GM18508 (cell line): Measurements from ENCODE around the gene HES5.

ENCODE experiments used
- ATAC-seq: cut with Tn5 transposase; IDR thresholded peaks from one replicate; pipeline ENCODE4 v1.9.1; 2021; ENCODE audit warnings: moderate number of reproducible peaks; ENCODE audit not compliant: insufficient read depth, unreplicated experiment

Gene HES5

DNA sequence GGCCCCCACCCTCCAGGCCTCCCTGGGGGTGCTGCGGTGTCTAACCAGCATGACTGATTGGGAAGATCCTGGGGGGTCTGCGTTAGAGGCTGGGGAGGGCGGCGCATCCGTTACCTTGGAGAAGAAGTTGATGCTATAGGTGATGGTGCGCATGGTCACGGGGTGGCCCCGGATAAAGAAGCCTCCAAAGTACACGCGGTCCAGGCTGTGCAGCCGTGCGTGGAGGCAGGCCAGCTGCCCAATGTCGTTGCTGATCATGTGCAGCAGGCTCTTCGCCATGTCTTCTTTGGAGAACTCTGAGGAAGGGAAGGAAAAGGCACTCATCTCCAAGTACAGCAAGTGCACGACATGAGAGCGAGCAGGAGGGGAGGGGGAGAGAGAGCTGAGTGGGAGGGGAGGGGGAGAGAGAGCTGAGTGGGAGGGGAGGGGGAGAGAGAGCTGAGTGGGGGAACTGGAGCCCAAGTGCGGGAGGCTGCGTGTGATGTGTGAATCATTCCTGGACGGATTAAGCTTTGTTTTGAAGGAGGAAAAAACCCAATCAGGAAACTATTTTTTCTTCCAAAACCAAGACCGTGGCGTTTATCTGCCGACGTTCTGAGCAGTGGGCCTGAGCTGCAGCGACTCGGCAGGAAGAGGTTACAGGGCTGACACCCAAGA lies 10.9 kb downstream of the HES5 start:
- no peak for ATAC-seq

DNA sequence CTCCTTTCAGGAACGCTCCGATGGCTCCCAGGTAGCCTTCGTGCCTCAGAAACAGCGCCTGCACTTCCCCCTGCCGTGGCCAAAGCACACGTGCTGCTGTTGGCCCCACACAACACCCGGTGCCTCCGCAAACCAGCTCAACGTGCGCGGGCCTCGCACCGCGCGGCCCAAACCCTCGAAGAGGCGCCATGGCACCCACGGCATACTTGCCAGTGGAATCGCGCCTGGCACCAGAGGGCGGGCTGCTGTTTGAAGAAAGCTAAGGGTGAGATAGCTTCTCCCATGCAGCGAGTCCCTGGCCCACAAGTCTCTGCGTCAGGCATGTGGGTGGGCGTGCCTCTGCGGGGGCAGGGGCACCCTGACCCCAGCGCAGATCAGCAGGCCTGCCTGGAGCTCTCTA lies 11.5 kb downstream of the HES5 start:
- no peak for ATAC-seq

DNA sequence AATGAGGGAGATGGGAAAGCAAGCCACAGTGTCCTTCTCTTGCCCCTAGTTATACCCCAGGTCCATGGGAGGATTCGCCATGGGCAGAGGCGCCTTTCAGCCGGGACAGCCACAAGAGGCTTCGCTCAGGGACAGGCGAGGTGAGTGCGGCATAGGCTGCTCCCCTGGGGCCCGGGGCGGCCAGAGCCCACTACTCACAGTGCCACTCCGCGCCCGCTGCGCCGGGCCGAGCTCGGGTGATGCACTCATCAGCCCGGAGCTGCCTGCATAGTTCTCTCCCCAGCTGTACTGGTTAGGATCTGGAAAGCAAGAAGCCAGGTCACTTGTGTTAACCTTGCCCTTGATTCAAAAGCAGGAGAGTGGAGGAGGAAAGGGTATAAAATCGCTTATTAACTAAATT lies 12.1 kb downstream of the HES5 start:
- ATAC-seq = no peak

DNA sequence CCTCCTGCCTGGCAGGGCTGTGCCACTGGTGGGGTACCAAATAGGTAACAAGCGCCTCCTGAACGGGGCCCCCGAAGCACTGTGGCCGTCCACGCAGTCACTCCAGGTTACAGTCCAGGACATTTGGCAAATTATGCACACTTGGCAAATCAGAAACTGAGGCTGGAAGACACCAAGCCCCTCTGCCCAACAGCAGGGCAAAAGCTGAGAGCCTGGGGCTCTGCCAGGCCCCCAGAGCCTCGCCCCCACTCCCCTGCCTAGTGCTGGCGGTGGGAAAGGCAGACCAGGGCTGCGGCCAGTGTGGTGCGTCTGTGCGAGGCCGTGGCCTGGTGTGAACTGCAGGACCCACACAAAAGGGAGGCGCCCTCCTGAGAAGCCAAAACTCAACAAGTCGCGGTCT lies 13.1 kb downstream of the HES5 start:
- no peak for ATAC-seq

DNA sequence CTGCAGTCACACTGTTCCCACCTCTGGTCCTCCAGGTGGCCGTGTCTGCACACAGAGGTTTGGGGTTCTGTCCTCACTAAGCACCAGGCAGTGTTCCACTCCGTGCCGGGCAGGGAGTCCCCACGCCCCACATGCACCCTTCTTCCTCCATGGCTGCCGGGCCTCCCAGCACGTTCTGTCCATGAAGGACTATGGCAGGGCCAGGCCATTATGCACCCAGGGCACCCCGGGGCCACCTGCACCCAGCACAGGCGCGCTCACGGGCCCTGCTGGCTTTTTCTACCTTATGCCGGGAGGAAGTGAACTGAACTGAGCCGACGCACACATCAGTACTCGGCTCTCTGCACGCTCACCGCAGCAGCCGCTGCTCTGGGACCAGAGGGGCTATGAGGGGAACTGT lies 13.9 kb downstream of the HES5 start:
- ATAC-seq = no peak

DNA sequence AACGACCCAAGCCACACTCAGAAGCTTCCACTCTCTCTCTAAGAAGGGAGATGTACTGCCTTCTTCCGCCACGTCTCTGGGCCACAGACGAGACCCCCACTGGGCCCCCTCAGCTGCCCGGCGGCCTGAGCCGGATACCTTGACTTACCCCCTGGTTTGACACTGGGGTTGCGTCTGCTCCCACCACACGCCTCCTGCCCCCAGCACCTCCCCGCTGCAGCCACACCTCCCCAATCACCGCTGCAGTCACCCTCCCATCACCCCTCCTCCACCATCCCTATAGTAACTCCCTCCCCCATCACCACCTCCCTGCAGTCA lies 14.3 kb downstream of the HES5 start:
- ATAC-seq = no peak

DNA sequence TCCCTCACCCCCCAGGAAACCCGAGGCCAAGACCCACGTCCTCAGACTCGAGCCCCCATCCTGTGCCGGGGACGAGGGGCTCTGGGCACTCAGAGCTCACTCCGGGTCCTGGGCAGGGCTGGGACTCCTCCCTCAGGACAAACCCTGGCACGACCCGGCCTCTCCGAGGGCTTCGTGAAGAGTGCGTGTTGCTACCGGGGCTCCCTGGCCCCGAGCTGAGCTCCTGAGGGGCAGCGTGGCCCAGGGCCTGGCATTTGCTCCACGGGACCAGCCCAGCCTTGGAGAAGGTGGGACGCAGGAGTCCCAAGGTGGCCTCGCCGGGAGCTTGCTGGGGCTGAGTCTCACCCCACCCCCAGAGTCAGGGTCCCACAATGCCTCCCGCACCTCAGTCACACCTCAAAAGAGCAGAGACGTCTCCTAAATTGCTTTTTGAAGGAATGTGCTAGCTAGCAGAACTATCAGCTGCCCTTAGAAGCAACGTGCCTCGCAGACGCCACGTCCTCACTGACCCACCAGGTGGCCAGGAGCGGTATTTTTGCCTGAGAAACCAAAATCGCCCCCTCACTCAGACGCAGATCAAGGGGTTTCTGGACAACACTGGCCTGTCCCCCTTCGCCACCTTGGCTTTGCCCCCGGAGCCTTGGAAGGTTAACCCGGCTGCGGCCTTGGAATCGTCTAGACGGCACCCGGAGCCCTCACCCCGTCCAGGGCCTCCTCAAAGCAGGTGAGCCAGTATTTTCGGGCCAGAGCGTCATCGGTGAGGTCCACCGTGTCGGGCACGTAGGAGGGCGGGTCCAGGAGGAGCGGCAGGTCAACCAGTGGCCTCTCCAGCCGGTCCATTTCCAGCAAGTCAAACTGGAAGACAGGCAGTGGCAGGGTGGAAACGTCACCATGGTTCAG lies 14.9 kb downstream of the HES5 start:
- no peak for ATAC-seq

DNA sequence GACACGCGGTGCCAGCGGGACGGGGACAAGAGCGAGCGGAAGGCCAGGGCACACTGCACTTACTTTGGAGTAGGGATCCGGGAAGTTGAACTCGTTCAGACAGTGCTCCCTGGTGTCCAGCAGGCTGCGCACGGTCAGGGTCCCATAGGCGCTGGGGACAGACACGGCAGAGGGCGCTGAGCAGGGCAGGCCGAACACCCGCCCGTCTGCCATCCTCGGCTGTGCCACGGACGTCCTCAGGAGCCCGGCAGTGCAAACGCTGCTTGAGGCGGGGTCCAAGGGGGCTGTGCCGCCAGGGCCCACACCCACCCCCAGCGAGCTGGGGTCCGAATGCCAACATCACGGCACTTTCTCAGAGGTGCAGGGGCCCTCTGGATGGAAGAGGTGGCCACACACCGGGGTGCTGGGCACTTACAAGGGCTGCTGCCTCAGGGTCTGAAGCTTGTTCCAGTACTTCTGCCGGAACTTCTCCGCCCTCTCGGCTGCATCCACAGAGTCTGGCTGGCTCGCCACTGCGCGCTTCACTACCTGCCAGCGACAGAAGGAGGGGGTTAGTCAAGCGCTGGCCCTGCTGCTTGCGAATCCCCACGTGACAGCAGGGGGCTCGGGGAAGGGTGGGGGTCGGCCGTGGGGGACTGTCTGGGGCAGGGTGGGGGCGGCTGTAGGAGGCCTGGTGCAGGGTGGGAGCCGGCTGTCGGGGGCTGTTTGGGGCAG lies 16.0 kb downstream of the HES5 start:
- ATAC-seq = no peak

DNA sequence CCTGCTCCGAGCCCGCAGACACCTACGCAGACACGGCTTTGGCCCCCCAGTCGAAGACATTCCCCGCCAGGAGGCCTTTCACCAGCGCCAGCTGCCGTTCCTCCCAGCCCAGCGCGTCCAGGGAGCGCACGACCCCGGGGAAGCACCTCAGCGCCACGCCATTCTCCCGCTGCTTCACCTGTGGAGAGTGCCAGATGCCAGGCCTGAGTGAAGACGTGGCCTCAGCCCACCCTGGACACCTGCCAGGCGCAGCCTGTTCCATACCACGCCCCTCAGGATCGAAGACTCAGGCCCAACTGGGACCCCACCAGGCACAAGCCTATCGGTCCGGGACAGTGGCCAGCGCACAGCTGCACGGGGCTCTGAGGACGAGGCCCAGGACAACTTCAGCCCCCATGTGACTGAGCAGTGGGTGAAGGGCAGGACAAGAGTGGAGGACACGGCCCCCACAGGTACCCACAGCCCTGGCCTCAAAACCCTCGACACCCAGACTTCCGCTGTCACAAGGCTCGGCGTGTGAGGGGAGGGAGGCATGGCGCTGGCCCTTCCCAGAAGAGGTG lies 17.1 kb downstream of the HES5 start:
- no peak for ATAC-seq

DNA sequence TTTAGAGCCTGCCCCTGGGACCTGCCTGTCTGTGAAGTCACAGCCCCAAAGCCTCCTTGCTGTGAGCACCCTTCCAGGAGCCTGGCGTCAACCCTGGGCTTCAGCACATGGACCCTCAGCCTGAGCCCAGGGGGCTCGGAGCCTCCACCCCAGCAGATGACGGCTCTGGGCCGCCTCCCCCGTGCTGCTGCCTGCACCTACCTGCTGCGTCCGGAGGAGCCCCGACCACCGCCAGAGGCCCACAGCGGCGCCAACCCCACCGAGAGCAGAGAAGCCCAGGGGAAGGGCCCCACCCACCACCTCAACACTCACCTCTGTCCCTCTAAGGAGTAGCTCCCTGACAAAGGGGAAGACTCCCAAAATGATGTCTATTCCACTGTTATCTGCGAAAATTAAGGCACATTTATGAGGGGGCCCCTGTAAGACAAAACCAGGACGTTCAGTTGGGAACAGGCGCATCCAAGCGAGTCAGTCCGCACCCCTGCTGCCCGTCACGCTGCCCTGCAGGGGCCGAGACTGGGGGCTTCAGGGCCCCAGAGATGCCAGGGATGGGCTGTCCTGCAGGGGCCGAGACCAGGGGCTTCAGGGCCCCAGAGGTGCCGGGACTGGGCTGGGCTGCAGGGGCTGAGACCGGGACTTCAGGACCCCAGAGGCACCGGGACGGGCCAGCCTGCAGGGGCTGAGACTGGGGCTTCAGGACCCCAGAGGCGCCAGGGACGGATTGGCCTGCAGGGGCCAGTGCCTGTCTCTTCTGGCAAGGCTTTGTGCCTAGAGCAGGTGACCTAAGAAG lies 19.5 kb downstream of the HES5 start:
- ATAC-seq = no peak

DNA sequence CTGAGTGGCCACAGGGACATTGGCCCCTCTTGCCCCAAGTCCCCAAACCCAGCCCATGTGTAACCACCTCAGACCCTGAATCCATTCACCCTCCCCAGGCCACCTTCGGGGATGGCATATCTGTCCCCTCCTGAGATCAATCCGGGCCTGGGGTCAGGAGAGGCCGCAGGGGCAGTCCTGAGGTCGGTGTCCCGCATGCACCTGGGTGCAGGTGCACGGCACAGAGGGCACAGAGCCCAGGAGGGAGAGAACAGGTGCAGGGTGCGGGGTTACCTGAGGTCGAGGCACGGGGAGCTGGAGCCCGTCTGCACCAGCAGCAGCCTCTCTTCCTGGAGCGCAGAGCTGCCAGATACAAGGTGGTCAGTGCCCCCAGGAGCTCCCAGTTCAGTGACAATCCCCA lies 20.5 kb downstream of the HES5 start:
- no peak for ATAC-seq

DNA sequence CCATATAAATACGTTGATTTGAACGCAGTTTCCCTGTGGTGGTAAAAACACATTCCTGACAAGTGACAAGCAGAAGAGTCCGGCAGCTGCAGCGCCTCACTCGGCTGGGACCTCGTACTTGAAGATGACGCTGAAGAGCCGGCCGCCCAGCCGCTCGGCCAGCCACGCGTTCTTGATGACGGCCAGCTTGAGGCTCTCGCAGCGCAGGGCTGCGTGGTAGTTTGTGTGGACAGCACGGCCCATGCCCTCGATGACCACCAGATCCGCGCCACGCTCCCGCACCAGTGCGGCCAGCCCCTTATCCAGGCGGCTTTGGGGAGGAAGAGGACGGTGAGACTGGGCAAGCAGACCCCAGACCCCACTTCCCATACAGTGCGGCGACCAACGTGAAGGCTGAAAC lies 21.3 kb downstream of the HES5 start:
- ATAC-seq = no peak

DNA sequence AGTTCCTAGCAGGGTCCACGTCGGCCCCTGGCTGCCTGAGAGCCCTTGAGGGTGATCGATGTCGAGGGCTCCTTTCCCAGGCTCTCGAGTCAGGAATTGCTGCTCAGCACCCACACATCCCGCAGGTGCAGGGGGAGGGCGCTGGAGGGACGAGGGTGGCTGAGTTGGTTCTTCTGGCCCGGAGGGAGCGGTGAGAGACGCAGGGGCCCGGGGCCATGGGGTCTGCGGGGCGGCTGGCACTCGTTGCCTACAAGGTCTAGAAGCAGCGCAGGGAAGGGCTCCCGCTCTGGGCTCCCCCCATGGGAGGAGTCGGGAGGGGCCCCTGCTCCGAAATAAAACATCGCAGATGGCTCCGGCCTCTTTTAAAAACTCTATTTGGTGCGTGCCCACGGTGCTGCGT lies 21.9 kb downstream of the HES5 start:
- no peak for ATAC-seq

DNA sequence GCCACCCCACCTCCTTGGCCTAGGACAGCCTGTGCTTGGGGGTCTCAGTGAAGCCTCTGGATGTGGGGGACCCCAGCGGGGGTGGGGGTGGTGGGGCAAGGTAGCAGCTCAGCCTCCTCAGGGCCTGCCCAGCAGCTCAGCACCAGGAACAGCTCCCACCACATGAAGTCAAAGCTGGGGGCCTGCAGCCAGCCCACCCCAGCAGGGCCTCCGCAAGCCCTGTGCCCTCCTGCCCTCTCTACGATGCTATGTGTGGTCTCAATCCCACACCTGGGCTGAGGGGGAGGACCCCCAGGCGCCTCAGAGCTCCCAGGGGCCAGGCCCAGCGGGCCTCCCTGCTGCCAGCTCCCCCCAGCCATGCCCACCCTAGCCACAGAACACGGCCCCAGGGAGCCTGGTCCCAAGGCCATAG lies 22.3 kb downstream of the HES5 start:
- no peak for ATAC-seq

DNA sequence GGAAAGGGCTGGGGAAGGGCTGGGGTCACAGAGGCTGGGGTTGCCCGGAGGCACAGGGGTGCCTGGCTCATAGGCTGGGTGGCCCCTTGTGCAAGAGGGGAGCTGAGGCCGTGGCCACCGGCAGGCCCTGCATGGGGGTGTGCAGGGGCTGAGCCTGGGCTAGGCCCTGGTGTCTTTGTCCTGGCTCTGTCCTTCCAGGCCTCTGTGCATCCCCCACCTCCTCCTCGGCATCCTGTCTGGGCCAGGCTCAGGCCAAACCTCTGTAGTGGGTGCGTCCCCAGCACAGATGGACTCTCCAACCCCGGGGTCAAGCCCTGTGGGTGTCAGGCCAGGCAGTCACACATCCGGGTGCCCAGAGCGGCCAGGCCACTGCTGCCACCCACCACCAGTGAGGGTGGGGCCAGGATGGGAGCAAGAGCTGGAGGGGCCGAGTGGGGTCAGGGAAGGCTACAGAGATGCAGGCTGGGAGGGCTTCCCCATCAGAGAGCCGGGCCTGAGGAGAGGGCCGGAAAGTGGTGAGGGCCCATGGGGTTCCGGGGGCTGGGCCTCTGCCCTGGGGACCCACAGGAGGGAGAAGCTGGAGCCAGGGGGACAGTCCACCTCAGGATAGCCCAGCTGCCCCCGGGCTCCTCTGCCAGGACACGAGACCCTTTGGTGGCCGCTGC lies 23.0 kb downstream of the HES5 start:
- no peak for ATAC-seq

DNA sequence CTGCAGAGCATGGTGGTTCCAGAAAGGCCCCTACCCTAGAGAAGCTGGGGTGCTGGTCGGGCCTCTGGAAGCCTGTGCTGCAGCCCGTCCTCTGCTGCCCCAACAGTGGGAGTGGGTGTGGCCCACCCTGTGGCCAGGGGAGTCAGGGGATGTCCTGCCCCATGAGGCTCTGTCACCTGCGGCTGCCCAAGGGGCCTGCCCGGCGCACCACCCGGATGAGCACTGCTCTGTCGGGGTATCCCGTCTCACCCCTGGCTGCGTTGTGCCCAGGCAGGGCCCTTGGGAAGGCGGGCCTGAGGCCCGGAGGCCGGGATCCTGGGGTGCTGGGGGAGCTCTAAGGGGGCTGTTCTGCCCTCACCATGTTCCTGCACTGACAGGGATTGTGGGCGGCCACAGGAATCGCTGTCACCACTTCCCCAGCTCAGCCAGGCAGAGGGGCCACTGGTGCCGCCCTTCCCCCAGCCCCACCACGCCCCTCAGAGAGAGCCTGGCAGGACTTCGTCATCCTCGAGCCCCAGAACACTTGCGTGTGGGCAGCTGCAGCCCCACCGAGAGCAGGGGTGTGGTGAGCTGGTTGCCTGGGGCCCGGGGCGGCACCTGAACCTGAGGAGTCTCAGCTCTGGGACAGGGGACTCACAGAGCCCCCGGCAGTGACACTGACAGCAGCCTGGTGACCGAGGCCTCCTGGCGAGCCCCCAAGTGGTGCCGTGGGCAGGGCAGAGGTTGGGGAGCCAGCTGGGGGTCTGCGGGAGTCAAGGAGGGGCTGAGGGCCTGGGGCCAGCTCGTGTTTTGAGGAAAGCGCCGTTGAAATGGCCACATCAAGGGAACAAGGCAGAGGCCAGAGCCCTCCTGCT lies 23.8 kb downstream of the HES5 start:
- no peak for ATAC-seq

DNA sequence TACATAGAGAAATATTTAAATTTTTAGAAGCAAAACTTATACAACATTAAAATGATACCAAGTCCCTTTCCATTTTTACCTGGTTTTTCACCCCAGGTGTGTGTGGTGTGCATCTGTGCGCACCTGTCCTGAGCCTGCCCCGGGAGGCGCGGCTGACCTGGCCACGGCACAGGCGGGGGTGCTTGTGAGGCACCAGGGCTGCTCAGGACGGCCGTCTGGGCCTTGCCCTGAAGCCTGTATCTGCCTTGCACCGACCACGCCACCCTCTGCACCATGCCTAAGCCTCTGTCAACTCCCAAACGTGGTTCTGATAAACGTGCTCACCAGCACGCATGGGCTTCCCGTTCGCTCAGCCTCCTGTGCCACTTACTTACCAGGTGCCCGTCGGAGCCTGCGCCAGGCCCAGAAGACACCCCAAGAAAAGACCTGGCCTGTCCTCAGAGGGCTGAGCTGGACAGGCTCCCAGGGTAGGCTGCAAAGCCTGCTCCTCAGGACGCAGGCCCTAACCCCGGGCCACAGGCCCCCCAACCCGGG lies 24.5 kb downstream of the HES5 start:
- ATAC-seq = no peak

DNA sequence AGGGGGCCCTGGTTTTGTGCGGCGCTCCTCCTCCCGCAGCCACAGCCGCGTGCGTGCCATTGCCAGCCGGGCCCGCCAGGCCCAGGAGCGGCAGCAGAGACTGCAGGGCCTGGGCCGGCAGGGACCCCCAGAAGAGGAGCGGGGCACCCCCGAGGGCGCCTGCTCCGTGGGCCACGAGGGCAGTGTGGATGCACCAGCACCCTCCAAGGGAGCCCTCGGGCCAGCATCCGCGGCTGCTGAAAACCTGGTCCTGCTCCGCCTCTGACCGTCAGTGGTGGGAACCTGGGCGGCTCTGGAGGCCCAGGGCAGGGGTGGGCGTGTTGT lies 25.2 kb downstream of the HES5 start:
- ATAC-seq = no peak
